Ovary (tissue), 9 donors: Measurements from ENCODE around the gene CAV2. TPM values are rescaled to one million over a fixed set of nuclear protein-coding genes. Genes with fewer than 3 reads are reported as not detected.

Experiments
- DNase-seq, 5 donors: peaks; one replicate each; pipeline ENCODE4 v3.0.0-alpha.2; 2019 to 2020
- H3K27ac ChIP-seq, 2 donors: fragments of 200-600 bp; one replicate each; pipeline versions ENCODE4 v1.5.1 to v1.8.0; 2019 to 2022
- H3K27me3 ChIP-seq: fragments of 200-600 bp; one replicate; pipeline ENCODE4 v1.8.0; 2022
- H3K36me3 ChIP-seq: fragments of 200-600 bp; sonication (generic); one replicate; pipeline ENCODE4 v1.5.1; 2019
- H3K4me1 ChIP-seq: one replicate; pipeline ENCODE4 v1.8.1; 2013; ENCODE audit warnings: mild to moderate bottlenecking, moderate library complexity; ENCODE audit not compliant: insufficient read depth
- H3K4me3 ChIP-seq: fragments of 200-600 bp; sonication (generic); one replicate; pipeline ENCODE4 v1.5.1; 2017
- H3K9me3 ChIP-seq, 2 donors: fragments of 200-600 bp in 1 of 2; sonication (generic) in 1 of 2; one replicate each; pipeline versions ENCODE4 v1.5.1 to v1.8.1; 2013 to 2019; ENCODE audit warnings: mild to moderate bottlenecking in 1 of 2, moderate library complexity in 1 of 2
- EP300 ChIP-seq: sonication (generic); formaldehyde crosslinking; IDR thresholded peaks from one replicate; pipeline ENCODE4 v1.6.1; 2017; ENCODE audit warnings: antibody characterized with exemption
- POLR2A ChIP-seq: fragments of 450-650 bp; IDR thresholded peaks from one replicate; pipeline ENCODE4 v1.6.1; 2017; ENCODE audit warnings: antibody characterized with exemption, mild to moderate bottlenecking, moderate library complexity
- WGBS, 3 donors: extraction: QIAGEN DNeasy Blood & Tissue Kit in 1 of 3; methylation state at CpG; one replicate each; pipeline versions ENCODE4 v1.1.5 to v1.1.7; 2013 to 2017; 5-methylcytosine and 5-hydroxymethylcytosine counted together
- intact Hi-C, 4 donors: fragments of 100-400 bp; cut with DNase I; formaldehyde crosslinking; loops; one replicate each; pipeline versions ENCODE4 v1.11.0 to v1.15.1; 2022 to 2023
- polyA plus RNA-seq, 2 donors: library from polyadenylated mRNA; stranded (reverse); fragments of 200-250 nt in 1 of 2; fragments of 350-450 nt in 1 of 2; fragmentation: Illumina TruSeq in 1 of 2; extraction: RNeasy Lipid Tissue Mini Kit (QIAGEN cat#74804) in 1 of 2; gene quantifications; one replicate each; pipeline ENCODE4 v1.2.3, GENCODE V29; 2013 to 2014
- total RNA-seq, 7 donors: library from RNA; depleted of rRNA in 2 of 7; stranded (reverse); fragments of >200 nt in 2 of 7; fragmentation: NEBNext Ultra II Directional in 3 of 7; extraction: Animal tissue kit (Norgen Biotek cat#: 25700) in 3 of 7; gene quantifications; one replicate each; pipeline versions ENCODE4 v1.1.0 to v1.2.4, GENCODE V29; 2016 to 2023
- TF ChIP-seq, protein P1 (sequence below), 3 donors: fragments of 450-650 bp in 2 of 3; fragments of 200-600 bp in 1 of 3; IDR thresholded peaks; one replicate each; pipeline versions ENCODE4 v1.5.1 to v1.8.0; 2016 to 2022; ENCODE audit warnings: antibody characterized with exemption in 3 of 3, mild to moderate bottlenecking in 1 of 3
- donor health status: DM: no; HTN: no; CAD: no; lungs with moderate emphysema.
- donor health status: DM: no; HTN: no; CAD: no.
- donor health status: Bipolar disorder and iron deficiency.
- donor health status: DM: yes; HTN: yes; CAD: no.
- donor health status: DM: no; HTN: no; CAD: no.
- donor health status: DM: yes; HTN: yes; CAD: no.

CAV2 gene
- total and polyA plus RNA-seq, 9 donors: 38.0 to 110 (median 53.7) TPM

DNA sequence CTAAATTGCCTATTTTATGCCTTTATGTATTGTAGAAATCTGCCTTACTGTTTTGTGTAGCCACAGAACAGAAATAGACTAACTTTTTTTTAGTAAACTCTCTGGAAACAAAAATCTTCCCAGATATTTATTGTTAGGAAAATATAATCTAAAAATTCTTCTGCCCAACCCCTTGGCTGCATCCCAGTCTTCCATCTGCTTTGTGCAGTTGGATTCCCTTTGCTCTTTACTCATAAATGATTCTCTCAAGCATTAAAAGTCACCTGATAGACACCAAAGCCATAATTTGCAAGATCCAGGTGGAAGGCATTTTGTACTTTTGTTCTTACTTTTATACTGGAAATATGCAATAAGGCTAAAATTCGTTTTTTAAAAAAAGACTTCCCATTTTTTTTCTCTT lies 6.1 kb upstream of the CAV2 start:
- peak in 1 of 5 donors; percentile 34 for DNase-seq
- H3K4me3 ChIP-seq: no peak overlapping the region
- no peaks in the 10 kb centered on the region for H3K9me3 ChIP-seq
- TF ChIP-seq POLR2A (no peak), EP300 (no peak)
- TF ChIP-seq, protein P1, sequence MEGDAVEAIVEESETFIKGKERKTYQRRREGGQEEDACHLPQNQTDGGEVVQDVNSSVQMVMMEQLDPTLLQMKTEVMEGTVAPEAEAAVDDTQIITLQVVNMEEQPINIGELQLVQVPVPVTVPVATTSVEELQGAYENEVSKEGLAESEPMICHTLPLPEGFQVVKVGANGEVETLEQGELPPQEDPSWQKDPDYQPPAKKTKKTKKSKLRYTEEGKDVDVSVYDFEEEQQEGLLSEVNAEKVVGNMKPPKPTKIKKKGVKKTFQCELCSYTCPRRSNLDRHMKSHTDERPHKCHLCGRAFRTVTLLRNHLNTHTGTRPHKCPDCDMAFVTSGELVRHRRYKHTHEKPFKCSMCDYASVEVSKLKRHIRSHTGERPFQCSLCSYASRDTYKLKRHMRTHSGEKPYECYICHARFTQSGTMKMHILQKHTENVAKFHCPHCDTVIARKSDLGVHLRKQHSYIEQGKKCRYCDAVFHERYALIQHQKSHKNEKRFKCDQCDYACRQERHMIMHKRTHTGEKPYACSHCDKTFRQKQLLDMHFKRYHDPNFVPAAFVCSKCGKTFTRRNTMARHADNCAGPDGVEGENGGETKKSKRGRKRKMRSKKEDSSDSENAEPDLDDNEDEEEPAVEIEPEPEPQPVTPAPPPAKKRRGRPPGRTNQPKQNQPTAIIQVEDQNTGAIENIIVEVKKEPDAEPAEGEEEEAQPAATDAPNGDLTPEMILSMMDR (IDR thresholded peaks at IDR 0.05): no peak
- 3 to 8% (median 7%) methylated on average over 1 of the region's 1 CpG for WGBS, 3 donors
- H3K27me3 ChIP-seq: no peaks in the 10 kb centered on the region
- H3K36me3 ChIP-seq: no peaks in the 10 kb centered on the region
- peak overlapping the region in 1 of 2 donors; percentile 32 for H3K27ac ChIP-seq
- intact Hi-C loops: loop anchor here in 1 of 4 donors (2.0 kb wide), 1 partner anchor 31 kb away; the partner anchor contains the start of gene CAV1
- H3K4me1 ChIP-seq: peaks cover 3% of the 10 kb centered on the region

DNA sequence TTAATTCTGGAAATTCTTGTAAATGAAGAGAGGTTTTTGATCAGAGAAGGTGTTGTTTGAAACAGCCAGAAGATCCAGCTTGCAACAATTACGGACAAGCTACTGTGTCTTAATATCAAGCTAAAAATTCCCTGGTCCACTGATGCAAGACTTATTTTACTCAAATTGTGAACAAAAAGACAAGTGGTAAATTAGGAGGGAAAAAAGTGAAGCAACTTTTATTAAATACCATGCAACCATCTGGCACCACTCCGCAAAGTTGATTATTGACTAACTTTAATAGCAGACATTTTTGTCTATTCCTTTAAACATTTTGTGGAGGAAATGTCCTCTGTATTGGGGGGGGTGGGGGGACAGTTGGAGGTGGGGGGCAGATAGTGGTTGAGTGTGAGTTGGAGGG lies 5.1 kb upstream of the CAV2 start:
- Histone ChIP-seq H3K27me3 (no peaks in the 10 kb centered on the region), H3K36me3 (no peaks in the 10 kb centered on the region), H3K4me1 (no peaks in the 10 kb centered on the region), H3K9me3 (no peaks in the 10 kb centered on the region), H3K27ac (no peak overlapping the region), H3K4me3 (no peak overlapping the region)
- intact Hi-C loops: no loop called here
- 92 to 97% (median 96%) methylated on average over 2 of the region's 2 CpGs for WGBS, 3 donors
- TF ChIP-seq, protein P1 (IDR thresholded peaks at IDR 0.05): no peak
- TF ChIP-seq EP300: no peak
- no peak for TF ChIP-seq POLR2A
- DNase-seq: no peak

DNA sequence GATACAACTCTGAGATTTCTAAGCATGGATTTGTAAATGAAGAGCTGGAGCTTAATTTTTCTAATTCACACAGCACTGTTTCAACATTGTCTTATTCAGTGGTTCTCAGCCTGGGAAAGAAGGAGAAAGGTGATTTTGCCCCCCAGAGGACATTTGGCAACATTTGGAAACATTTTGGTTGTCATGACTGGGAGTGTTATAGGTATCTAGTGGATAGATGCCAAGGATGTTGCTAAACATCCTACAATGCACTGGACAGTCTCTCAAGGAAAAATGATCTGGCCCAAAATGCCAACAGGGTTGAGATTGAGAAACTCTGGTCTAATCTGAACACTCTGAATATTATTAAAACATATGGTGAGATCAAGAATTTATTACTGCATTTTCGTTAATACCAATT lies 3.8 kb upstream of the CAV2 start:
- Histone ChIP-seq H3K27me3 (no peaks in the 10 kb centered on the region), H3K4me3 (no peak overlapping the region), H3K36me3 (no peaks in the 10 kb centered on the region), H3K4me1 (no peaks in the 10 kb centered on the region), H3K27ac (peak overlapping the region in 1 of 2 donors; percentile 6), H3K9me3 (no peaks in the 10 kb centered on the region)
- no peak for TF ChIP-seq POLR2A
- TF ChIP-seq, protein P1 (IDR thresholded peaks at IDR 0.05): no peak
- no peak for TF ChIP-seq EP300
- intact Hi-C loops: no loop called here
- no peak for DNase-seq
- WGBS, 3 donors: 84 to 91% (median 84%) methylated on average over 1 of the region's 1 CpG

DNA sequence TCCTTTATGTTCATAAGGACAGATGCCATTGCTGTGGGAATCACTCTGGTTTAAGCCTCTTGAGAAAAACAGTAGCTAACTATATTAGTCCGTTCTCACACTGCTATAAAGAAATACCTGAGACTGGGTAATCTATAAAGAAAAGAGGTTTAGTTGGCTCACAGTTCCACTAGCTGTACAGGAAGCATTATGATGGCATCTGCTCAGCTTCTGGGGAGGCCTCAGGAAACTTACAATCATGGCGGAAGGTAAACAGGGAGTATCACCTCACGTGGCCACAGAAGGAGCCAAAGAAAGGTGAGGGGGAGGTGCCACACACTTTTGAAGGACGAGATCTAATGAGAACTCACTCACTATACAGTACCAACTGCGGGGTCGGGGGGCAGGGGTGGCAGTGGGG lies 2.9 kb upstream of the CAV2 start:
- intact Hi-C loops: no loop called here
- TF ChIP-seq, protein P1 (IDR thresholded peaks at IDR 0.05): no peak
- TF ChIP-seq POLR2A: no peak
- no peak for TF ChIP-seq EP300
- WGBS, 3 donors: 95 to 100% (median 99%) methylated on average over 6 of the region's 6 CpGs
- DNase-seq: no peak
- Histone ChIP-seq H3K36me3 (no peaks in the 10 kb centered on the region), H3K4me3 (no peak overlapping the region), H3K4me1 (peaks cover 1% of the 10 kb centered on the region), H3K27me3 (no peaks in the 10 kb centered on the region), H3K27ac (no peak overlapping the region), H3K9me3 (no peaks in the 10 kb centered on the region)
